ENCODE measurements around the gene COTL1.

COTL1 gene

GRCh38 chr16:84527532-84528269 is 90.2 kb downstream of the COTL1 start:
- TF ChIP-seq SIN3A (IDR thresholded peaks at IDR 0.05; ENCODE audit: borderline replicate concordance, insufficient read depth, low read length) (no peak), REST (IDR thresholded peaks at IDR 0.05; ENCODE audit: insufficient read depth in 1 of 2, low read depth in 2 of 2, low read length in 2 of 2) (no peak), TAF1 (IDR thresholded peaks at IDR 0.05; ENCODE audit: borderline replicate concordance, insufficient read depth, low read length) (no peak), FOXP2 (optimal IDR thresholded peaks at IDR 0.05; ENCODE audit: borderline replicate concordance, extremely low read depth, extremely low read length, insufficient read depth) (no peak)

GRCh38 chr16:84526794-84527531 is 90.9 kb downstream of the COTL1 start:
- TF ChIP-seq TAF1 (IDR thresholded peaks at IDR 0.05; ENCODE audit: borderline replicate concordance, insufficient read depth, low read length) (no peak), REST (IDR thresholded peaks at IDR 0.05; ENCODE audit: insufficient read depth in 1 of 2, low read depth in 2 of 2, low read length in 2 of 2) (no peak), FOXP2 (optimal IDR thresholded peaks at IDR 0.05; ENCODE audit: borderline replicate concordance, extremely low read depth, extremely low read length, insufficient read depth) (no peak), POLR2AphosphoS5 (IDR thresholded peaks at IDR 0.05; ENCODE audit: low read depth, low read length) (no peak), SIN3A (IDR thresholded peaks at IDR 0.05; ENCODE audit: borderline replicate concordance, insufficient read depth, low read length) (no peak)

GRCh38 chr16:84524346-84524920 is 93.4 kb downstream of the COTL1 start:
- TF ChIP-seq SIN3A (IDR thresholded peaks at IDR 0.05; ENCODE audit: borderline replicate concordance, insufficient read depth, low read length) (no peak), POLR2AphosphoS5 (IDR thresholded peaks at IDR 0.05; ENCODE audit: low read depth, low read length) (no peak), FOXP2 (optimal IDR thresholded peaks at IDR 0.05; ENCODE audit: borderline replicate concordance, extremely low read depth, extremely low read length, insufficient read depth) (no peak), TAF1 (IDR thresholded peaks at IDR 0.05; ENCODE audit: borderline replicate concordance, insufficient read depth, low read length) (no peak), REST (IDR thresholded peaks at IDR 0.05; ENCODE audit: insufficient read depth in 1 of 2, low read depth in 2 of 2, low read length in 2 of 2) (no peak)

- TF ChIP-seq REST (IDR thresholded peaks at IDR 0.05; ENCODE audit: insufficient read depth in 1 of 2, low read depth in 2 of 2, low read length in 2 of 2) (no peak), POLR2AphosphoS5 (IDR thresholded peaks at IDR 0.05; ENCODE audit: low read depth, low read length) (no peak)
Observed at GRCh38 chr16:84521497-84521770, 96.4 kb downstream of the COTL1 start.
